PC-3 (cell line): Measurements from ENCODE around the gene ZNF512B. TPM values are rescaled to one million over a fixed set of nuclear protein-coding genes. Genes with fewer than 3 reads are reported as not detected.

Source experiments
- ATAC-seq: fragments of 200-7000 bp; cut with Tn5 transposase; 2 replicates; pipeline ENCODE4 v1.9.1; 2020; ENCODE audit warnings: mild to moderate bottlenecking, moderate library complexity
- BruUV-seq: library from RNA; stranded (reverse); fragments of 400-500 nt; replicated peaks from 2 replicates; lab custom pipeline; 2021; lab: Mats Ljungman, UMichigan
- CTCF ChIA-PET: fragments of 300-600 bp; sonication (Branson Sonifier 250); formaldehyde crosslinking; loops from one replicate; lab custom pipeline; 2022; ENCODE audit warnings: antibody characterized with exemption; lab: Charles Lee
- POLR2A ChIA-PET: fragments of 300-600 bp; sonication (Branson Sonifier 250); formaldehyde crosslinking; loops from one replicate; lab custom pipeline; 2022; ENCODE audit warnings: antibody characterized with exemption; ENCODE audit not compliant: unreplicated experiment; lab: Charles Lee
- DNase-seq: peaks from one replicate; pipeline ENCODE4 v3.0.0-alpha.2; 2015
- H2AFZ ChIP-seq: fragments of 300-600 bp; sonication (generic); 2 replicates; pipeline ENCODE4 v1.6.0; 2016; ENCODE audit warnings: antibody characterized with exemption, low read length
- H3F3A ChIP-seq: fragments of 300-600 bp; sonication (generic); one replicate; pipeline ENCODE4 v1.6.0; 2017; ENCODE audit warnings: antibody characterized with exemption, low read length, control low read depth, mild to moderate bottlenecking; ENCODE audit not compliant: unreplicated experiment
- H3K27ac ChIP-seq: fragments of 300-600 bp; sonication (generic); 2 replicates; pipeline ENCODE4 v1.5.1; 2016; ENCODE audit warnings: mild to moderate bottlenecking, low read length
- H3K27me3 ChIP-seq: fragments of 300-600 bp; sonication (generic); 2 replicates; pipeline ENCODE4 v1.6.1; 2016; ENCODE audit warnings: low read length, mixed read lengths
- H3K36me3 ChIP-seq: fragments of 300-600 bp; sonication (generic); 2 replicates; pipeline ENCODE4 v1.6.1; 2016; ENCODE audit warnings: low read depth, mixed run types, low read length, mixed read lengths
- H3K4me1 ChIP-seq: fragments of 300-600 bp; sonication (generic); 2 replicates; pipeline ENCODE4 v1.5.1; 2016; ENCODE audit warnings: low read length; ENCODE audit not compliant: insufficient read depth
- H3K4me2 ChIP-seq: fragments of 300-600 bp; sonication (generic); 2 replicates; pipeline ENCODE4 v1.6.0; 2016; ENCODE audit warnings: low read length
- H3K4me3 ChIP-seq: fragments of 300-600 bp; sonication (generic); 2 replicates; pipeline ENCODE4 v1.5.1; 2016; ENCODE audit warnings: mild to moderate bottlenecking, low read length, mixed read lengths
- H3K79me2 ChIP-seq: fragments of 300-600 bp; sonication (generic); 2 replicates; pipeline ENCODE4 v1.6.1; 2017; ENCODE audit warnings: low read length, mixed read lengths
- H3K9ac ChIP-seq: fragments of 300-600 bp; sonication (generic); 2 replicates; pipeline ENCODE4 v1.6.0; 2016; ENCODE audit warnings: mild to moderate bottlenecking, low read length
- H3K9me2 ChIP-seq: fragments of 300-600 bp; sonication (generic); replicated peaks from 2 replicates; pipeline ENCODE4 v1.6.1; 2016; ENCODE audit warnings: mixed run types, low read length, mixed read lengths
- H3K9me3 ChIP-seq: fragments of 300-600 bp; sonication (generic); 2 replicates; pipeline ENCODE4 v1.6.1; 2016; ENCODE audit warnings: low read length, mixed read lengths
- H4K20me1 ChIP-seq: fragments of 300-600 bp; sonication (generic); 2 replicates; pipeline ENCODE4 v1.6.1; 2016; ENCODE audit warnings: low read length, mixed read lengths
- CTCF ChIP-seq: fragments of 300-600 bp; sonication (generic); conservative IDR thresholded peaks from 2 replicates; pipeline ENCODE4 v1.5.1; 2017; ENCODE audit warnings: antibody characterized with exemption, low read depth, mild to moderate bottlenecking, low read length
- EZH2 ChIP-seq: fragments of 300-600 bp; sonication (generic); IDR thresholded peaks from one replicate; pipeline ENCODE4 v1.6.1; 2017; ENCODE audit warnings: antibody characterized with exemption, mild to moderate bottlenecking, low read length; ENCODE audit not compliant: unreplicated experiment
- EZH2phosphoT487 ChIP-seq: fragments of 300-600 bp; sonication (generic); IDR thresholded peaks from 2 replicates; pipeline ENCODE4 v1.6.1; 2018; ENCODE audit warnings: mild to moderate bottlenecking, antibody characterized with exemption, low read length, borderline replicate concordance
- intact Hi-C: fragments of 100-400 bp; cut with micrococcal nuclease; formaldehyde crosslinking; loops from 2 replicates; pipeline ENCODE4 v1.9.0; 2023
- total RNA-seq: library from RNA; depleted of rRNA; stranded (reverse); fragments of >200 nt; gene quantifications from 2 replicates; pipeline ENCODE4 v1.2.3, GENCODE V29; 2014

Gene ZNF512B
- total RNA-seq, 1 experiment from 2014 or later: 18.0 TPM

- H3K4me1 ChIP-seq: peaks cover 29% of the 10 kb centered on the region
Measured at GRCh38 chr20:63950701-63951397, 18.9 kb downstream of the ZNF512B start.

GRCh38 chr20:63947638-63948456 is 21.9 kb downstream of the ZNF512B start:
- Histone ChIP-seq H3K36me3 (peaks cover 7% of the 10 kb centered on the region), H3K9me2 (no peaks in the 10 kb centered on the region), H3K27ac (no peak overlapping the region), H3F3A (peaks cover under 1% of the 10 kb centered on the region), H3K4me1 (peaks cover 10% of the 10 kb centered on the region; the same call in 1 of the 2 replicates), H4K20me1 (peaks cover 59% of the 10 kb centered on the region), H3K79me2 (peaks cover 72% of the 10 kb centered on the region), H3K4me3 (no peak overlapping the region), H3K4me2 (no peak overlapping the region), H3K9ac (no peak overlapping the region), H3K27me3 (no peaks in the 10 kb centered on the region), H2AFZ (no peak overlapping the region), H3K9me3 (no peaks in the 10 kb centered on the region)
- no TSS peak for BruUV-seq
- DNase-seq (no peak), ATAC-seq (no peak; the same call in 1 of the 2 replicates)
- CTCF ChIA-PET: interaction anchor here (0.6 kb wide), 1 partner anchor 56 kb away, joined by 5 read pairs; no protein-coding TSS in a partner anchor
- intact Hi-C loops: no loop called here
- no peak for TF ChIP-seq CTCF
- no peak for TF ChIP-seq EZH2phosphoT487
- no peak for TF ChIP-seq EZH2
- POLR2A ChIA-PET: no interaction called here

More at GRCh38 chr20:63950701-63951397, 18.9 kb downstream of the ZNF512B start:
- TF ChIP-seq CTCF (no peak), EZH2 (no peak), EZH2phosphoT487 (no peak)
- Histone ChIP-seq H3K27me3 (no peaks in the 10 kb centered on the region), H2AFZ (no peak overlapping the region), H3K9ac (no peak overlapping the region), H3K79me2 (peaks cover 98% of the 10 kb centered on the region), H3K4me2 (no peak overlapping the region), H4K20me1 (peaks cover 74% of the 10 kb centered on the region), H3K36me3 (no peaks in the 10 kb centered on the region; the same call in 1 of the 2 replicates), H3K27ac (no peak overlapping the region), H3F3A (no peaks in the 10 kb centered on the region), H3K9me2 (no peaks in the 10 kb centered on the region), H3K4me3 (no peak overlapping the region), H3K9me3 (no peaks in the 10 kb centered on the region)
- intact Hi-C loops: no loop called here
- POLR2A ChIA-PET: no interaction called here
- no TSS peak for BruUV-seq
- DNase-seq (no peak), ATAC-seq (no peak)
- CTCF ChIA-PET: no interaction called here
